Stimulated activated CD4-positive, alpha-beta T cell treated with anti-CD3 and anti-CD28 coated beads, TNF-alpha, amount 100 ng/mL, for 24 hours (primary cell): ENCODE measurements around the gene MRPS31.
"Not testable (repeated sequence)": the region's sequence is repeated elsewhere in the genome, so short reads cannot be mapped to it uniquely, and the experiment has no call there.

Experiments used
- DNase-seq, 3 experiments: peaks; one replicate each; pipeline ENCODE4 v3.0.0-alpha.2; 2020; ENCODE audit warnings: low read depth in 3 of 3

The MRPS31 gene

DNA sequence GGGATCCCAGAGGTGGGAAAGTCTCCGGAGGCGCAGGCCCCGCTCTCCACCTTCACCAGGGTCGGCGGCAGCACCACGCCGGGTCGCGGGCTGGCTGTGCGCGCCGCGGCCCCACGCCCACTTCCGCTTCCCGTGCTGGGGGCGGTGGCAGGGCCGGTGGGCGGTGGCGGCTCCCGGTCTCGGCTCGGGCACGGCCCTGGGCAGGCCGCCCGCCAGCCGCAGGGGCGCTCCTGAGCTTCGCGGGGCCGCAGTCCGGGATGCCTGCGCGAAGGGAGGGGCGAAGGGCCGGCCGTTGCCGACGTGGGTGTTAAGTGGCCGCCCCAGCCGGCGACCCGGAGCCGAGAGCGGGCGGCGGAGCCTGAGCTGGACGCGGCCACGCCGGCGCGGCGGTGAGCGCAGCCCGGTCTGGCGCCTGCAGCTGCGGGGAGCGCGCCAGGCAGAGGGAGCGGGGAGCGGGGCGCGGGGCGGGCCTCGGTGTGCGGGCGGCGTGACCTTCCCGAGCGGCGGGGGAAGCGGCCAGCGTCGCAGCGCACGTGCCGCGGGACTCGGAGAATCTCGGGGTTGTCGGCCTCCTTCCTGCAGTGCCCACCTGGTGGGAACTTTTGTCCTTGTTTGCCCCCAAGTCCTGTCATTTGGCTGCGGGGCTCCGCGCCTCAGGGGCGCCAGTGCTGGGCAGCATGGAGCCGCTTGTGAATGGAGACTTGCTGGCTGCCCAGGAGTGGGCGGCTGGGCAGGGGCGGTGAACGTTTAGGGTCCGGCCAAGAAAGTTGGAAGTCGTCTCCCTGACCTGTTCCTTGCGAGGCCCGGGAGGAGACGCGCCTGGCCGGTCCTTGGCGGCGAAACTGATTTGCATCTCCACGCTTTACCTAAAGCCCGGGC is 18.5 kb upstream of the MRPS31 start, which contains the start of gene SLC25A15:
Gene SLC25A15, plus strand, starts transcription at position 337 of the 879 bp plus-strand sequence. CDS start 3,616 bp downstream, outside the sequence.
- DNase-seq = peak; percentile 37 to 77 (median 61)

GRCh38 chr13:40788540-40789274 is 17.7 kb upstream of the MRPS31 start:
- not testable (repeated sequence) for DNase-seq

- DNase-seq = no peak
Observed at GRCh38 chr13:40787062-40787461, 16.1 kb upstream of the MRPS31 start.

DNA sequence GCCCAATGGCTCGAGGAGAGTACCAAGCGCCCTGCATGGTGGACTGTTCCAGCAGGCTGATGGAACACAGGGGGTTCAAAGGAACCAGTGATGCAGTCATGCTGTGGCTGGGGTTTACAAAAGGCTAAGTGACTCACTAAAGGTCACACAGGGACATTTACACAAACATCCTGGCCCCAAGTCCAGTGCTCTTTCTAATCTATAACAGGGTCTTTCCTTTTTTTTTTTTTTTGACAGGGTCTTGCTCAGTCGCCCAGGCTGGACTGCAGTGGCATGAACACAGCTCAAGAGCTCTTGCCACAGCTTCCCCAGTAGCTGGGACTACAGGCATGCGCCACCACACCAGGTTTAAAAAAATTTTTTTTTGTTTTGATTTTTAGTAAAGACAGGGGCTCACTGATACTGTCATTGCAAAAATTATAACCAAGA is 15.6 kb upstream of the MRPS31 start:
- no peak for DNase-seq

- no peak for DNase-seq
Observed at GRCh38 chr13:40784540-40784939, 13.6 kb upstream of the MRPS31 start.

- DNase-seq = not testable (repeated sequence)
Observed at GRCh38 chr13:40782971-40783370, 12.0 kb upstream of the MRPS31 start.

- no peak for DNase-seq
Observed at GRCh38 chr13:40781717-40782116, 10.7 kb upstream of the MRPS31 start.

GRCh38 chr13:40780822-40781401 is 9.9 kb upstream of the MRPS31 start:
- no peak for DNase-seq

- DNase-seq = no peak
Observed at GRCh38 chr13:40779796-40780285, 8.9 kb upstream of the MRPS31 start.

- no peak for DNase-seq
Observed at GRCh38 chr13:40779049-40779448, 8.1 kb upstream of the MRPS31 start.

GRCh38 chr13:40777809-40778175 is 6.8 kb upstream of the MRPS31 start:
- DNase-seq = no peak

GRCh38 chr13:40777166-40777808 is 6.3 kb upstream of the MRPS31 start:
- DNase-seq = peak in 1 of 3 experiments; percentile 8

- peak; percentile 34 to 68 (median 43) for DNase-seq
Observed at GRCh38 chr13:40776681-40777165, 5.7 kb upstream of the MRPS31 start.

GRCh38 chr13:40776232-40776631 is 5.2 kb upstream of the MRPS31 start:
- DNase-seq = peak in 1 of 3 experiments; percentile 11

DNA sequence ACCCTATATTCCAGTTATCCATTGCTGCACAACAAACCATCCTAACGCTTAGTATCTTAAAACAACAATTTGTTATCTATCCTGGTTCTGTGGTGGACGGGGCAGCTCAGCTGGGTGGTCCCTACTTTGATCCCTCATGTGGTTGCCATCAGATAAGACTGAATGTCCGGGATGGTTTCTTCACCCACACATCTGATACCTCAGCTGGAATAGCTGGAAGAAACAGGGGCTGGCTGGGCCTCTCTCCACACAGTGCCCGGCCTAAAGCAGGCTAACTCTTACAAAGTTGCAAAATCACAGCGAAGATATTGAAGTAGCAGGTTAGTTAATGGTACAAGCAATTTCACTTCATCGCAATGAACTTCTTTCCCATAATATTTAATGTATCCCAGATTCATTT is 3.7 kb upstream of the MRPS31 start:
- no peak for DNase-seq

GRCh38 chr13:40772765-40773473 is 1.9 kb upstream of the MRPS31 start:
- DNase-seq = no peak

DNA sequence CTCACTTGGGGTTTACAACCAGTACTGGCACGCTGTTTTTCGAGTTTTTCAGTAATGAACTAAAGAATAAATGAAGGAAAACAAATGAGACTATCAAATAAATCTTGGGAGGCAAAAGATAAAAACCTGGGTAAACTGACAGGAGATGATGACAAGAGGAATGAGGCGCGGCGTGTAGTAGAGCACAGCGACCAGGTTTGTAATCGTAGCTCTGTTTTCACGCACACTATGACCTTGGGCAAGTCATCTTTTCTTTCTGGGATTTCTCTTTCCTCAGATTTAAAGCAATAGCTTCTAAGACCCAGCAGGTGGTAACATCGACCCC is 419 bp downstream of the MRPS31 start:
- no peak for DNase-seq

- DNase-seq = no peak
Observed at GRCh38 chr13:40769970-40770369, 1.0 kb downstream of the MRPS31 start.

GRCh38 chr13:40765602-40766001 is 5.4 kb downstream of the MRPS31 start:
- DNase-seq = no peak

GRCh38 chr13:40764587-40765403 is 6.2 kb downstream of the MRPS31 start:
- DNase-seq = peak in 2 of 3 experiments; percentile 22 to 41
